Measurements from ENCODE around the gene WBP1L. TPM values are rescaled to one million over a fixed set of nuclear protein-coding genes. Genes with fewer than 3 reads are reported as not detected.
"Not testable (repeated sequence)": the region's sequence is repeated elsewhere in the genome, so short reads cannot be mapped to it uniquely, and the experiment has no call there.

The WBP1L gene
- polyA plus RNA-seq, 1 donor = 44.3 TPM

DNA sequence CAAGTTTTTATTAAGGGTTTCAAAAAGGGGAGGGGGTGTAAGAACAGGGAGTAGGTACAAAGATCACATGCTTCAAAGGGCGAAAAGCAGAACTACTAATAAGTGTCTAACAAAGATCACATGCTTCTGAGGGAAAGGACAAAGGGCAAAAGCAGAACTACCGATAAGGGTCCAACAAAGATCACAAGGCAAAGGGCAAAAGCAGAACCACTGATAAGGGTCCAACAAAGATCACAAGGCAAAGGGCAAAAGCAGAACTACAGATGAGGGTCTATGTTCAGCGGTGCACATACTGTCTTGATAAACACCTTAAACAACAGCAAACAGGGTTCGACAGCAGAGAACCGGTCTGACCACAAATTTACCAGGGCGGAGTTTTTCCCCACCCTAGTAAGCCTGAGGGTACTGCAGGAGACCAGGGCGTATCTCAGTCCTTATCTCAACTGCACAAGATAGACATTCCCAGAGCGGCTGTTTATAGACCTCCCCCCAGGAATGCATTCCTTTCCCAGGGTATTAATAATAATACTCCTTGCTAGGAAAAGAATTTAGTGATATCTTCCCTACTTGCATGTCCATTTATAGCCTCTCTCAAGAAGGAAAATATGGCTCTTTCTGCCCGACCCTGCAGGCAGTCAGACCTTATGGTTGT is 94.7 kb downstream of the WBP1L start:
- not testable (repeated sequence) for DNase-seq (ENCODE audit: low read depth)

DNA sequence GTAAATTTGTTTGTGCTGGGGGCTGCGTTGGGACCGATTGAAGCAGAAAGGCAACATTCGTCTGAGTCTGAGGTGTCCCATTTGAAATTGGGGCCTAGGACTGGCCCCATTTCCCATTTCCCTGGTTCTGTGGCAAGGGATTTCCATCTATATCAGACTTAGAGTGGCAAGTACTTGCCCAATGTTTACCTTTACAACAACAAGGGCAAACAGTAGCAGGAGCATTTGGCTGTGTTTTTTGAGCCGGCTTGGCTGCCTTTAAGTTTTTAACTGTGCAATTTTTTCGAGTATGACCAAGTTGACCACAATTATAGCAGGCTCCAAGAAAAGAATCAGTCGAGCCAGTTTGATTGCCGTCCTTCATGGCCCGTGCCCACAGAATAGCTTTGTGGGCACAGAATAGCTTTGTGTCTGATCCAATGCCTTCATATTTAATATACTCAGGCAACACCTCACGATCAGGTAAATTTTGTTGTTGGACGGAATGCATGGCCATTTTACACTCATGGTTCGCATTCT is 98.1 kb downstream of the WBP1L start:
- DNase-seq (ENCODE audit: low read depth) = no peak

DNA sequence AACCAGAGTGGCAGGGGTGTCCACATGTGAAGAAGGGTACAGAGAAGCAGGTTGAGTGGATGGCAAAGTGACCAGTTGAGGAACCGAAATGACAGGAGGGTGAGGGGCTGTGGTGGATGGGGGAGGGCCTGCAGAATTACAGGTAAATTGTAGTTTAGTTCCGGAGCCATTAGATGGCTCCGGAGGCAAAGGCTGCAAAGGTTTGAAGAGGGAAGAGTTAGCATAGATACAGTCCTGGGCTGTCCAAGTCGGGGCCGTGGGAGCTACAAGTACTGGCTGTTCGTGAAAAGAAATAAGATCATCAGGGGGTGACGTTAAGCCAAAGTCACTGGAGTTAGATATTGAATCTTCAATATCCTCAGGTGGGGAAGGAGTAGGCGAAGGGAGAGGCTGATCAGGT is 99.4 kb downstream of the WBP1L start:
- DNase-seq (ENCODE audit: low read depth) = not testable (repeated sequence)

- not testable (repeated sequence) for DNase-seq (ENCODE audit: low read depth)
These were observed 100.5 kb downstream of the WBP1L start for GRCh38 chr10:102844190-102844776.

DNA sequence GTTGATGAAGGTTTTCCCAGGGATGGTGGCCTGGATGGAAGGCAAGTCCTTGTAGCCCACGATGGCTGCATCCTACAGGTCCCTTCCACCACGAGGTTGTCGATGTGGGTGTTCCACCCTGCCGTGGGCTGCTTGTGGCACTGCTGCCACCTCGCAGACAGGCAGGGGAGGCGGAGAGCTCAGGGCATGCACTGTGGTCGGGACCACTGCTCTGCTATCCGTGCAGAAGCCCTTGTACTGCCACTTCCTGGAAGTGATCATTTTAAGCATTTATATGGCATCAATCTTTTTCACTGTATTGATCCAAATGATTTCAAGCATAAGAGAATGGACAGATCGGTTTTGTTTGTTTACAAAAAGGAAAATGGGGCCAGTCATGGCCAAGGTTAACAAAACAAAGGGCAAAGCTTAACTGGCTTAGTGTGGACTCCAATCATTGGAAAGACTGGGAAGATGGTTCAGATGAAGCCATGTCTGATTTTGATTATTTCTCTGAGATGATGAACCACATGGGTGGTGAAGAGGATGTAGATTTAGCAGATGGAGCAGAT is 101.7 kb downstream of the WBP1L start:
- no peak for DNase-seq (ENCODE audit: low read depth)

- no peak for DNase-seq (ENCODE audit: low read depth)
These were observed 106.3 kb downstream of the WBP1L start for GRCh38 chr10:102850025-102850518.

DNA sequence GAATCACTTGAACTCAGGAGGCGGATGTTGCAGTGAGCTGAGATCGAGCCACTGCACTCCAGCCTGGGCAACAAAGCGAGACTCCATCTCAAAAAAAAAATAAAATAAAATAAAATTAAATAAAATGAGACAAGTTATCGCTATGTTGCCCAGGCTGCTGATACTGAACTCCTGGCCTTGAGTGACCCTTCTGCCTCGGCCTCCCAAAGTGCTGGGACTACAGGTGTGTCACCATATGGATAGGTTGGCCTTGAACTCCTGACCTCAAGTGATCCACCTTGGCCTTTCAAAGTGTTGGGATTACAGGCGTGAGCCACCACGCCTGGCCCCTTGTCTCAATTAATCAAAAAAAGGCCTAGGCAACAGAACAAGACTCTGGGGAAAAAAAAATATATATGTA is 109.5 kb downstream of the WBP1L start:
- DNase-seq (ENCODE audit: low read depth) = not testable (repeated sequence)

GRCh38 chr10:102855731-102856436 is 112.1 kb downstream of the WBP1L start:
- not testable (repeated sequence) for DNase-seq (ENCODE audit: low read depth)

DNA sequence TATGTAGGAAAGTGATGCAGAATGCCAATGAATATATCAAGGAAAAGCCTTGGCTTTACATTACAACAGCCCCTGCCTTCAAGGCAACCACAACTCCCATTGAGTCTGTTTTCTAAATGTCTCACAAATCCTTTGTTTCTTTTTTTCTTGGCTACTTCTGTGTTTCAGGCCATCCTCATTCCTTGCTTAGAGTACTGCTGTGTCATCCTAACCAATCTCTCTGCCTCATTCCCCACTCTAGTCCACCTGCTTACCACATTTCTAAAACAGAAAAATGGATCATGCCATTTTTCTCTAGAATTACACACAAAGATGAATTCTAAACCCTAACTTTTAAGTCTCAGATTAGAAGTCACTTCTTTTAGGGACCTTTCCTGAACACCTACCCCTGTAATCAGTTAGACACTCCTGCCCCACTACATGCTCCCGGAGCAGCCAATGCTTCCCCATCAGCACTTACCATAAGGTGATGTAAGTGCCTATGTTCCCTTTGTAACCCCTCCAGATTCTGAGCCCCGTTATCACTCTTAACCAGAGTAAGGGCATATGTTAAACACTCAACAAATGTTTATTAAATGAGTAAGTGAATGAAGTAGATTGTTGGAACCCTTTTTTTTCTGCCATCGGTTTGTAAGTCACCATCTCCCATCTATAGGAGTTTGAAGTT is 113.1 kb downstream of the WBP1L start:
- no peak for DNase-seq (ENCODE audit: low read depth)

- DNase-seq (ENCODE audit: low read depth) = no peak
These were observed 116.2 kb downstream of the WBP1L start for GRCh38 chr10:102859911-102860310.

GRCh38 chr10:102863660-102864059 is 119.9 kb downstream of the WBP1L start:
- DNase-seq (ENCODE audit: low read depth) = no peak

DNA sequence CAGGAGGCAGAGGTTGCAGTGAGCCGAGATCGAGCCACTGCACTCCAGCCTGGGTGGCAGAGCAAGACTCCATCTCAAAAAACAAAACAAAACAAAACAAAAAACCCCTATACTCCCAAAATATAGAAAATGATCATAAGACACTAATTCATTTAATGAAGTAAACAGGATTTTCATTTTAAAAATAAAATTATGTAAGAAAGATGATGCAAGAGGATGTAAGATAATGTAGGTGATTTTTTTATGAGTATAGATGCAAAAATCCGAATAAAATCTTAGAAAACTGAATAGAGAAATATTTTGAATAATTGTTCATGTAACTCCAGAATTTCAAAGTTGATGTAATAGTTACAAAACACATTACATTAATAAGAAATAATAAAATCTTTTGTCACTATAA is 121.9 kb downstream of the WBP1L start:
- no peak for DNase-seq (ENCODE audit: low read depth)

Other genes starting within 250 kb of the WBP1L start
- gene ACTR1A, start 241.2 kb upstream of the WBP1L start, polyA plus RNA-seq (ENCODE audit: insufficient read length) = 73.9 TPM
- 14.6 TPM for gene SUFU, start 240.0 kb upstream of the WBP1L start, polyA plus RNA-seq (ENCODE audit: insufficient read length)
- gene TRIM8, start 99.5 kb upstream of the WBP1L start, polyA plus RNA-seq (ENCODE audit: insufficient read length) = 80.0 TPM
- 13.0 TPM for gene ARL3, start 29.6 kb upstream of the WBP1L start, polyA plus RNA-seq (ENCODE audit: insufficient read length)
- 6.3 TPM for gene SFXN2, start 29.3 kb upstream of the WBP1L start, polyA plus RNA-seq (ENCODE audit: insufficient read length)
- gene CYP17A1, start 93.5 kb downstream of the WBP1L start, polyA plus RNA-seq (ENCODE audit: insufficient read length) = 1.1 TPM
- 24.2 TPM for gene BORCS7, start 110.3 kb downstream of the WBP1L start, polyA plus RNA-seq (ENCODE audit: insufficient read length)
- 8.3 TPM for gene AS3MT, start 125.5 kb downstream of the WBP1L start, polyA plus RNA-seq (ENCODE audit: insufficient read length)
- gene CNNM2, start 174.3 kb downstream of the WBP1L start, polyA plus RNA-seq (ENCODE audit: insufficient read length) = 2.6 TPM